ENCODE data around the gene LRRC53. TPM values are rescaled to one million over a fixed set of nuclear protein-coding genes. Genes with fewer than 3 reads are reported as not detected.

LRRC53 gene
- total and polyA plus RNA-seq, 7 donors: not detected

- no peaks in the 10 kb centered on the region for H3K27me3 ChIP-seq
- peaks cover 0 to 3% (median 0%) of the 10 kb centered on the region in 4 donors for H3K4me1 ChIP-seq
- intact Hi-C loops (cut with DNase I): no loop called here
- H3K36me3 ChIP-seq: no peaks in the 10 kb centered on the region
- DNase-seq: no peak
- TF ChIP-seq EP300 (IDR thresholded peaks at IDR 0.05): no peak
- TF ChIP-seq POLR2A (IDR thresholded peaks at IDR 0.05): no peak
- no peak for TF ChIP-seq CTCF (IDR thresholded peaks at IDR 0.05)
- no peak for TF ChIP-seq POLR2AphosphoS5 (IDR thresholded peaks at IDR 0.05)
- no peak overlapping the region for H3K27ac ChIP-seq
- H3K9me3 ChIP-seq: no peaks in the 10 kb centered on the region
- 36 to 76% methylated on average over 3 of the region's 3 CpGs for WGBS, 2 donors
- H3K4me3 ChIP-seq: no peak overlapping the region
These were observed 44.5 kb downstream of the LRRC53 start for GRCh38 chr1:74467786-74468377.

- TF ChIP-seq POLR2AphosphoS5 (IDR thresholded peaks at IDR 0.05): no peak
- TF ChIP-seq EP300 (IDR thresholded peaks at IDR 0.05): no peak
- no peak for TF ChIP-seq CTCF (IDR thresholded peaks at IDR 0.05)
- no peak for TF ChIP-seq POLR2A (IDR thresholded peaks at IDR 0.05)
- DNase-seq: no peak
- no peaks in the 10 kb centered on the region for H3K9me3 ChIP-seq
- no peaks in the 10 kb centered on the region for H3K4me1 ChIP-seq
- no peak overlapping the region for H3K4me3 ChIP-seq
- intact Hi-C loops (cut with DNase I): no loop called here
- H3K36me3 ChIP-seq: no peaks in the 10 kb centered on the region
- WGBS, 2 donors: 95 to 96% methylated on average over 24 of the region's 24 CpGs
- no peaks in the 10 kb centered on the region for H3K27me3 ChIP-seq
- no peak overlapping the region for H3K27ac ChIP-seq
These were observed 47.2 kb downstream of the LRRC53 start for GRCh38 chr1:74465193-74465681.

GRCh38 chr1:74464037-74464436, 48.4 kb downstream of the LRRC53 start:
- no peak for DNase-seq
- no peaks in the 10 kb centered on the region for H3K27me3 ChIP-seq
- TF ChIP-seq CTCF (IDR thresholded peaks at IDR 0.05) (no peak), POLR2A (IDR thresholded peaks at IDR 0.05) (no peak), POLR2AphosphoS5 (IDR thresholded peaks at IDR 0.05) (no peak)
- no peaks in the 10 kb centered on the region for H3K9me3 ChIP-seq
- 82 to 86% methylated on average over 6 of the region's 6 CpGs for WGBS, 2 donors
- H3K36me3 ChIP-seq: no peaks in the 10 kb centered on the region
- no peak overlapping the region for H3K4me3 ChIP-seq
- H3K27ac ChIP-seq: no peak overlapping the region
- no peaks in the 10 kb centered on the region for H3K4me1 ChIP-seq
- intact Hi-C loops (cut with DNase I): no loop called here

GRCh38 chr1:74463333-74463988, 49.0 kb downstream of the LRRC53 start:
- H3K4me3 ChIP-seq: no peak overlapping the region
- no peaks in the 10 kb centered on the region for H3K9me3 ChIP-seq
- TF ChIP-seq POLR2A (IDR thresholded peaks at IDR 0.05) (no peak), EP300 (IDR thresholded peaks at IDR 0.05) (no peak), CTCF (IDR thresholded peaks at IDR 0.05) (no peak), POLR2AphosphoS5 (IDR thresholded peaks at IDR 0.05) (no peak)
- intact Hi-C loops (cut with DNase I): no loop called here
- H3K27ac ChIP-seq: no peak overlapping the region
- DNase-seq: no peak
- H3K4me1 ChIP-seq: no peaks in the 10 kb centered on the region
- H3K36me3 ChIP-seq: no peaks in the 10 kb centered on the region
- H3K27me3 ChIP-seq: no peaks in the 10 kb centered on the region
- WGBS, 2 donors: 72 to 75% methylated on average over 9 of the region's 9 CpGs
